ENCODE results near the gene CCNH. TPM values are rescaled to one million over a fixed set of nuclear protein-coding genes. Genes with fewer than 3 reads are reported as not detected.

CCNH gene
- total and polyA plus RNA-seq, 9 of the 15 experiments (the other 6 are each of a cell fraction or from before 2014, with no cell fraction given), result 100 to 213 (median 150) TPM

DNA sequence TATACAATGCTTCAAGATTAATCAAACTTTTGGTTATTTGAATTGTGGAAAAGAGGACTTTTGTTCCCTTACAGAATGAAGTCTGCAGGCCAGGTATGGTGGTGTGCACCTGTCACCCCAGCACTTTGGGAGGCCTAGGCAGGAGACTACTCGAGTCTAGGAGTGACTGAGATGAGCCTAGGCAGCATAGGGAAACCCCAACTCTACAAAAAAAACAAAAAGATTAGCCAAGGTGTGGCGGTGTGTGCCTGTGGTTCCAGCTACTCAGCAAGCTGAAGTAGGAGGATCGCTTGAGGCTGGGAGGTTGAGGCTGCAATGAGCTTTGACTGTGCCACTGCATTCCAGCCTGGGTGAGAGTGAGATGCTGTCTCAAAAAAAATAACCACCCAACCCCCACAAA, 9.3 kb downstream of the CCNH start:
- ChIA-PET CTCF (ENCODE audit: low intra/inter-chr PET ratio) (interaction anchor here (0.5 kb wide), 1 partner anchor 392 kb away, joined by 3 read pairs; no protein-coding TSS in a partner anchor), POLR2A (interaction anchor here (2.4 kb wide), 1 partner anchor 9 kb away, joined by 11 read pairs; the partner anchor contains the start of gene CCNH)
- peaks cover 0 to 12% of the 10 kb centered on the region in 2 experiments; a peak in 2 of 5 replicates for H3K4me1 ChIP-seq (replicated peaks in 1 of 2; ENCODE audit: control insufficient read depth in 2 of 2, insufficient read depth in 2 of 2, low read length in 2 of 2)
- H4K20me1 ChIP-seq (replicated peaks; ENCODE audit: control insufficient read depth, insufficient read depth, low read length), result no peaks in the 10 kb centered on the region
- no peak overlapping the region for H3K9ac ChIP-seq (ENCODE audit: insufficient read depth in 1 of 2, low read depth in 2 of 2, low read length in 2 of 2)
- in situ Hi-C loops (cut with MboI), result no loop called here
- no peaks in the 10 kb centered on the region for H3K9me1 ChIP-seq (ENCODE audit: control insufficient read depth, insufficient read depth, low read length)
- FAIRE-seq, result no peak
- 86% methylated on average over 3 of the region's 3 CpGs for WGBS (ENCODE audit: insufficient coverage, low coverage, missing lambda C conversion rate)
- no TSS peak for BruUV-seq (replicated peaks)
- intact Hi-C loops (cut with micrococcal nuclease), result no loop called here
- no peak overlapping the region for H3K4me2 ChIP-seq (ENCODE audit: insufficient read depth, low read length)
- H3K4me3 ChIP-seq, result no peak overlapping the region
- no peak overlapping the region for H3K27ac ChIP-seq (ENCODE audit: extremely low read depth, low read depth, low read length)
- TF ChIP-seq, protein P1, sequence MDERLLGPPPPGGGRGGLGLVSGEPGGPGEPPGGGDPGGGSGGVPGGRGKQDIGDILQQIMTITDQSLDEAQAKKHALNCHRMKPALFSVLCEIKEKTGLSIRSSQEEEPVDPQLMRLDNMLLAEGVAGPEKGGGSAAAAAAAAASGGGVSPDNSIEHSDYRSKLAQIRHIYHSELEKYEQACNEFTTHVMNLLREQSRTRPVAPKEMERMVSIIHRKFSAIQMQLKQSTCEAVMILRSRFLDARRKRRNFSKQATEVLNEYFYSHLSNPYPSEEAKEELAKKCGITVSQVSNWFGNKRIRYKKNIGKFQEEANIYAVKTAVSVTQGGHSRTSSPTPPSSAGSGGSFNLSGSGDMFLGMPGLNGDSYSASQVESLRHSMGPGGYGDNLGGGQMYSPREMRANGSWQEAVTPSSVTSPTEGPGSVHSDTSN (CRISPR knock-in tag; IDR thresholded peaks at IDR 0.05; ENCODE audit: low read depth), result no peak
- TF ChIP-seq, protein P1 (tag; conservative IDR thresholded peaks at IDR 0.05; ENCODE audit: low read depth), result no peak
- TF ChIP-seq, protein P2, sequence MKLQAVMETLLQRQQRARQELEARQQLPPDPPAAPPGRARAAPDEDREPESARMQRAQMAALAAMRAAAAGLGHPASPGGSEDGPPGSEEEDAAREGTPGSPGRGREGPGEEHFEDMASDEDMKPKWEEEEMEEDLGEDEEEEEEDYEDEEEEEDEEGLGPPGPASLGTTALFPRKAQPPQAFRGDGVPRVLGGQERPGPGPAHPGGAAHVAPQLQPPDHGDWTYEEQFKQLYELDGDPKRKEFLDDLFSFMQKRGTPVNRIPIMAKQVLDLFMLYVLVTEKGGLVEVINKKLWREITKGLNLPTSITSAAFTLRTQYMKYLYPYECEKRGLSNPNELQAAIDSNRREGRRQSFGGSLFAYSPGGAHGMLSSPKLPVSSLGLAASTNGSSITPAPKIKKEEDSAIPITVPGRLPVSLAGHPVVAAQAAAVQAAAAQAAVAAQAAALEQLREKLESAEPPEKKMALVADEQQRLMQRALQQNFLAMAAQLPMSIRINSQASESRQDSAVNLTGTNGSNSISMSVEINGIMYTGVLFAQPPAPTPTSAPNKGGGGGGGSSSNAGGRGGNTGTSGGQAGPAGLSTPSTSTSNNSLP (IDR thresholded peaks at IDR 0.05; ENCODE audit: borderline replicate concordance, low read depth, low read length), result no peak
- TF ChIP-seq RBM39 (optimal IDR thresholded peaks at IDR 0.05; ENCODE audit: low read depth, low read length), result no peak
- ATAC-seq, result no peak
- peaks cover 100% of the 10 kb centered on the region for H3K36me3 ChIP-seq (ENCODE audit: control insufficient read depth, insufficient read depth, low read length)
- no peak for DNase-seq (ENCODE audit: extremely low read depth in 1 of 4, low spot score in 3 of 4)
- no peak overlapping the region for H2AFZ ChIP-seq (ENCODE audit: low read depth, low read length)
- H3K79me2 ChIP-seq (ENCODE audit: control insufficient read depth, insufficient read depth, low read length), result peaks cover 61% of the 10 kb centered on the region
- H3K27me3 ChIP-seq (ENCODE audit: control insufficient read depth in 2 of 2, insufficient read depth in 2 of 2, low read length in 2 of 2), result no peaks in the 10 kb centered on the region
- no peaks in the 10 kb centered on the region for H3K9me3 ChIP-seq (replicated peaks; ENCODE audit: control insufficient read depth, insufficient read depth, low read depth, low read length)

Data from K562 (cell line).